ENCODE measurements around the gene SLC4A4.

The SLC4A4 gene

GRCh38 chr4:71550220-71551165 is 211.7 kb downstream of the SLC4A4 start:
- ChIA-PET CTCF (no interaction called here), POLR2A (no interaction called here)
- no peak for TF ChIP-seq FOXM1 (IDR thresholded peaks at IDR 0.05; ENCODE audit: borderline replicate concordance)
- TF ChIP-seq BHLHE40 (IDR thresholded peaks at IDR 0.05; ENCODE audit: borderline replicate concordance): no peak
- no peak for TF ChIP-seq FOXK2 (IDR thresholded peaks at IDR 0.05)
- no peak for TF ChIP-seq CTBP1 (IDR thresholded peaks at IDR 0.05; ENCODE audit: borderline replicate concordance)
- TF ChIP-seq PKNOX1 (IDR thresholded peaks at IDR 0.05): no peak
- no peak for TF ChIP-seq FOXA1 (IDR thresholded peaks at IDR 0.05)
- TF ChIP-seq L3MBTL2 (conservative IDR thresholded peaks at IDR 0.05): no peak
- no peak for DNase-seq (ENCODE audit: extremely low spot score)

- peak; percentile 35 for DNase-seq (ENCODE audit: extremely low spot score)
- ChIA-PET POLR2A (no interaction called here), CTCF (interaction anchor here (0.5 to 0.6 kb wide), 2 partner anchors 140 to 1125 kb away, joined by 3 to 4 read pairs; no protein-coding TSS in a partner anchor)
- TF ChIP-seq BHLHE40 (IDR thresholded peaks at IDR 0.05; ENCODE audit: borderline replicate concordance): no peak
These were observed 214.8 kb downstream of the SLC4A4 start for GRCh38 chr4:71553605-71554004.

- no peak for DNase-seq (ENCODE audit: extremely low spot score)
- TF ChIP-seq FOXM1 (IDR thresholded peaks at IDR 0.05; ENCODE audit: borderline replicate concordance) (no peak), FOXA1 (IDR thresholded peaks at IDR 0.05) (no peak), HDGF (IDR thresholded peaks at IDR 0.05; ENCODE audit: borderline replicate concordance) (no peak), LEF1 (IDR thresholded peaks at IDR 0.05; ENCODE audit: borderline replicate concordance) (no peak), ZNF384 (IDR thresholded peaks at IDR 0.05) (no peak), ELF4 (IDR thresholded peaks at IDR 0.05) (no peak), ARNT (IDR thresholded peaks at IDR 0.05) (no peak), CTBP1 (IDR thresholded peaks at IDR 0.05; ENCODE audit: borderline replicate concordance) (no peak), SUZ12 (IDR thresholded peaks at IDR 0.05) (no peak)
- CTCF ChIA-PET: interaction anchor here (0.5 to 0.6 kb wide), 2 partner anchors 140 to 1125 kb away, joined by 3 to 4 read pairs; no protein-coding TSS in a partner anchor
- POLR2A ChIA-PET: no interaction called here
These were observed 215.2 kb downstream of the SLC4A4 start for GRCh38 chr4:71554025-71554424.

GRCh38 chr4:71558248-71558647 is 219.4 kb downstream of the SLC4A4 start:
- POLR2A ChIA-PET: no interaction called here
- CTCF ChIA-PET: no interaction called here
- TF ChIP-seq SP1 (IDR thresholded peaks at IDR 0.05) (no peak), TARDBP (IDR thresholded peaks at IDR 0.05) (no peak), FOXK2 (IDR thresholded peaks at IDR 0.05) (no peak), L3MBTL2 (conservative IDR thresholded peaks at IDR 0.05) (no peak), CTBP1 (IDR thresholded peaks at IDR 0.05; ENCODE audit: borderline replicate concordance) (no peak), FOXM1 (IDR thresholded peaks at IDR 0.05; ENCODE audit: borderline replicate concordance) (no peak), ARNT (IDR thresholded peaks at IDR 0.05) (no peak)
- no peak for DNase-seq (ENCODE audit: extremely low spot score)

GRCh38 chr4:71559957-71560571 is 221.2 kb downstream of the SLC4A4 start:
- ChIA-PET POLR2A (no interaction called here), CTCF (no interaction called here)
- no peak for DNase-seq (ENCODE audit: extremely low spot score)
- TF ChIP-seq FOXM1 (IDR thresholded peaks at IDR 0.05; ENCODE audit: borderline replicate concordance) (no peak), HDGF (IDR thresholded peaks at IDR 0.05; ENCODE audit: borderline replicate concordance) (no peak), NFRKB (IDR thresholded peaks at IDR 0.05) (no peak), ZNF384 (IDR thresholded peaks at IDR 0.05) (no peak), ELF4 (IDR thresholded peaks at IDR 0.05) (no peak)

GRCh38 chr4:71564775-71565174 is 226.0 kb downstream of the SLC4A4 start:
- POLR2A ChIA-PET: no interaction called here
- TF ChIP-seq CTBP1 (IDR thresholded peaks at IDR 0.05; ENCODE audit: borderline replicate concordance) (no peak), HDGF (IDR thresholded peaks at IDR 0.05; ENCODE audit: borderline replicate concordance) (no peak), FOXM1 (IDR thresholded peaks at IDR 0.05; ENCODE audit: borderline replicate concordance) (no peak), BHLHE40 (IDR thresholded peaks at IDR 0.05; ENCODE audit: borderline replicate concordance) (no peak), L3MBTL2 (conservative IDR thresholded peaks at IDR 0.05) (no peak), TARDBP (IDR thresholded peaks at IDR 0.05) (no peak), ELF4 (IDR thresholded peaks at IDR 0.05) (no peak), SUZ12 (IDR thresholded peaks at IDR 0.05) (no peak), NFRKB (IDR thresholded peaks at IDR 0.05) (no peak)
- DNase-seq (ENCODE audit: extremely low spot score): no peak
- CTCF ChIA-PET: no interaction called here

GRCh38 chr4:71566856-71567255 is 228.0 kb downstream of the SLC4A4 start:
- POLR2A ChIA-PET: no interaction called here
- CTCF ChIA-PET: no interaction called here
- TF ChIP-seq SP1 (IDR thresholded peaks at IDR 0.05): no peak
- no peak for TF ChIP-seq SUZ12 (IDR thresholded peaks at IDR 0.05)
- no peak for TF ChIP-seq PKNOX1 (IDR thresholded peaks at IDR 0.05)
- TF ChIP-seq ELF4 (IDR thresholded peaks at IDR 0.05): no peak
- no peak for TF ChIP-seq FOXM1 (IDR thresholded peaks at IDR 0.05; ENCODE audit: borderline replicate concordance)
- no peak for TF ChIP-seq HDGF (IDR thresholded peaks at IDR 0.05; ENCODE audit: borderline replicate concordance)
- TF ChIP-seq BHLHE40 (IDR thresholded peaks at IDR 0.05; ENCODE audit: borderline replicate concordance): no peak
- no peak for TF ChIP-seq ARNT (IDR thresholded peaks at IDR 0.05)
- TF ChIP-seq FOXA1 (IDR thresholded peaks at IDR 0.05): no peak
- no peak for TF ChIP-seq FOXK2 (IDR thresholded peaks at IDR 0.05)
- no peak for TF ChIP-seq ZNF384 (IDR thresholded peaks at IDR 0.05)
- no peak for TF ChIP-seq TARDBP (IDR thresholded peaks at IDR 0.05)
- no peak for TF ChIP-seq L3MBTL2 (conservative IDR thresholded peaks at IDR 0.05)
- no peak for TF ChIP-seq NFRKB (IDR thresholded peaks at IDR 0.05)
- TF ChIP-seq LEF1 (IDR thresholded peaks at IDR 0.05; ENCODE audit: borderline replicate concordance): no peak
- no peak for TF ChIP-seq CTBP1 (IDR thresholded peaks at IDR 0.05; ENCODE audit: borderline replicate concordance)
- no peak for DNase-seq (ENCODE audit: extremely low spot score)

Data from HEK293T (cell line).